T47D (cell line): ENCODE measurements around the gene NCOA5.

Source experiments
- DNase-seq, 2 experiments: peaks; one replicate each; pipeline versions ENCODE4 v3.0.0 to v3.0.0-alpha.2; 2011 to 2012; ENCODE audit warnings: low read depth in 1 of 2, low spot score in 1 of 2
- JUND ChIP-seq: IDR thresholded peaks from 2 replicates; pipeline ENCODE4 v1.6.1; 2012; ENCODE audit warnings: low read depth
- in situ Hi-C: cut with HindIII; loops from 2 replicates; pipeline ENCODE4 v1.10.0; 2016; ENCODE audit warnings: low sequenced_read_pairs, low pct_unique_long_range_greater_than_20kb

NCOA5 gene

DNA sequence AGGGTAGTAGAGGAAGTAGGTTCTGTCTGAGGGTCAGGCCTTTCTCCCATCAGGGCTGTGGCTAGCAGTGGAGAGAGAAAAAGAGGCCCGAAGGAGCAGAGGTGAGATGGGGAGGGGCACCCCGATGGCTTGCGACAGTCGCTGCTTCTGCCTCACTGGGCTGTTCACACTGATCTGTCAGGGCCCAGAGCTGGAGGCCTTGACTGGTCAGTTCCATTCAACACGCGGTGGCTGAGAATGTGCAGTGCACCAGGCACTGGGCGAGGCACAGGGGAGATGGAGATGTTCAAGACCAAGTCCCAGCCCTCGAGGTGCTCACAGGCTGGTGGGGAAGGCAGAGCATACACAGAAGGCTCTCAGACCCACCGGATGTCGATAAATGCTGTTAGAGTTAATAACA lies 39.3 kb downstream of the NCOA5 start:
- DNase-seq = no peak
- in situ Hi-C loops = no loop called here
- TF ChIP-seq JUND = no peak

DNA sequence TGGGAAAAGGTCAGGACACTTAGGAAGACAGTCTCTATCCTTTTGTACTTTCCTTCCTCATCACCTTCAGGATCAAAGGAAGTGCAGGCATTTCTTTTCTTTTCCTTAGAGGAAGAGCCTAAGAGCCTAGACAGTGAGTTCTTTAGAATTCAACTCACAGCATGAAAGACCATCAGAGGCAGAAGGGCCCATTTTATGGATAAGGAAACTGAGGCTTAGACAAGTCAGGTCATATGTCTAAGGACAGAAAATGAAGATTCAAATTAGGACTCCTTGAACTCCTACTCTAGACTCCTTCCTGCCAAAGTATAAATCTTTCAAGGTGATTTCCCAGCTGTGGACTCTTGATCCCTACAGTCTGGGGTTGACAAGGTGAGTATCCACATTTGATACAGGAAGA lies 39.9 kb downstream of the NCOA5 start:
- in situ Hi-C loops = no loop called here
- no peak for DNase-seq
- no peak for TF ChIP-seq JUND

GRCh38 chr20:46049190-46049589 lies 40.6 kb downstream of the NCOA5 start:
- no peak for DNase-seq
- in situ Hi-C loops = no loop called here
- no peak for TF ChIP-seq JUND

GRCh38 chr20:46047821-46048220 lies 41.9 kb downstream of the NCOA5 start:
- no peak for DNase-seq
- in situ Hi-C loops = no loop called here
- TF ChIP-seq JUND = no peak

DNA sequence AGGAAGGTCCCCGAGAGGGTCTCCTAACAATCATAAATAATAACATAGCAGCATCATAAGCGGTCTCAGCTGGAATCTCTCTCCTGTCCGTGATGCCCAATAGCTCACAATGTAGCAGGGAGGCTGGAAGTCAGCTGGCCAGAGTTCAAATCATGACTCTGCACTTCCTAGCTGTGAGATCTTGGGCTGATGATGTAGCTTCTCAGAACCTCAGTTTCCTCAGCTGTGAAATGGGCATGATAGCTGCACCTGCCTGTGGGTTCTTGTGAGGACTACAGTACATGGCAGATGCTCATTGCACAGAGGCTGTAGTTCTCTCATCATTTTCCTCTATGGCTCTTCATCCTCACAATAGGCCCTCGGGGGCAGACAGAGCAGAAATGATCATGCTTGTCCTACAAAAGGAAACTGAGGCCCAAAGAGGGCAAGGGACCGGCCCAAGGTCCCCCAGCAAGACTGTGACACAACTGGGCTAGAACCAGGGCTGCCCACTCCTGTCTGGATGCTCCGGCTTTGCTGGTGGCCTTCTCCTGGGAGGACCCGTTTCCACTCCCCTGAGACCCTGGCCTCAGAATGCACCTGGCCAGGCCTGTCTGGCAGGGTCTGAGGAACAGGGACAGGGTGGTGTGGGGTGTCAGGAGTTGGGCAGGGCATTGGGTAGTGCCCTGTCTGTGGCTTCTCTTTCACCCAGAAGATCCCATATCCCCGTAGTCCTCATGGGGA lies 43.0 kb downstream of the NCOA5 start:
- no peak for DNase-seq
- in situ Hi-C loops = no loop called here

DNA sequence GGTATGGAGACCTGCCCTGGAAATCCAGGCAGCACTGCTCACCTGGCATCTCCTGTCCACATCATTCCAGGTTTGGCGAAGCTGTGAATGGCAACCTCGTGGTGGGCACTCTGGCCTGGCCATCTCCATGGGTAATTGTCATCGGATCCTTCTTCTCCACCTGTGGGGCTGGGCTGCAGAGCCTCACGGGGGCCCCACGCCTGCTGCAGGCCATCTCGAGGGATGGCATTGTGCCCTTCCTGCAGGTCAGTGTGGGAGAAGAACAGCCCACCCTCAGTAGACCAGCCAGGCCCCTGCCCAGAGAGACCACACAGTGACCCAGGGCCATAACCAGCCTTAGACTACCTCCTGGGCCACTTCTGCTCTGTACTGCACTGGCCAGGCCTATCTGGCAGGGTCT lies 44.9 kb downstream of the NCOA5 start:
- in situ Hi-C loops = no loop called here

More for the DNA sequence above, 43.0 kb downstream of the NCOA5 start:
- no peak for TF ChIP-seq JUND

DNA sequence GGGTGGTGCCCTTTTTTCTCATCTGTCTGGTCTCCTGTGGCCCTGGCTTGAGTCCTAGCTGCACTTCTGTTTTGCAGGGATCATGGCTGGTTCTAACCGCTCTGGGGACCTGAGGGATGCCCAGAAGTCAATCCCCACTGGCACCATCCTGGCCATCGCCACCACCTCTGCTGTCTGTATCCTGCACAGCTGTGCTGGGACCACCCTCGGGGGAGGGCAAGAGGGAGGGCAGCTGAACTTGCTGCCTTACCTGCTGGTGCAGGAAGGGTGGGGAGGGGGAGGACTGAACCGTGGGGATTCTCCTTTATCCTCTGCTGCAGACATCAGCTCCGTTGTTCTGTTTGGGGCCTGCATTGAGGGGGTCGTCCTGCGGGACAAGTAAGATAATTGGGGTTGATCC lies 46.2 kb downstream of the NCOA5 start:
- TF ChIP-seq JUND = no peak
- in situ Hi-C loops = no loop called here
- DNase-seq = no peak

More for the DNA sequence above, 44.9 kb downstream of the NCOA5 start:
- DNase-seq = no peak
- TF ChIP-seq JUND = no peak

GRCh38 chr20:46040902-46041535 lies 48.7 kb downstream of the NCOA5 start:
- peak; percentile 76 to 80 for DNase-seq
- in situ Hi-C loops = no loop called here
- no peak for TF ChIP-seq JUND

DNA sequence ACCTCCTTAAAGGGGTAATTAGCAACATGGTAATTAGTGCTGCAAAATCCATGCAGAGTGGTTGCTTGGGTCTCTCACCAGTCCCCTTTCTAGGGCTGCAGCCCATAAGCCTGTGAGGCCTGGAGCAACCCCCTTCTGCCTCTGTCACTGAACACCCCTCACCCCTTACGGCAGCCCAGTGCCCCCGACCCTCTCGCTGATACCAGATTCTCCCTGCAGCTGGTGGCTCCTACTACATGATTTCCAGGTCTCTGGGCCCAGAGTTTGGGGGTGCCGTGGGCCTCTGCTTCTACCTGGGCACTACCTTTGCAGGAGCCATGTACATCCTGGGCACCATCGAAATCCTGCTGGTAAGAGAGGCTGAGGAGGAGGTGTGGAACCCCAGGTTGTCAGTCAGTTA lies 52.7 kb downstream of the NCOA5 start:
- no peak for DNase-seq
- no peak for TF ChIP-seq JUND
- in situ Hi-C loops = no loop called here

DNA sequence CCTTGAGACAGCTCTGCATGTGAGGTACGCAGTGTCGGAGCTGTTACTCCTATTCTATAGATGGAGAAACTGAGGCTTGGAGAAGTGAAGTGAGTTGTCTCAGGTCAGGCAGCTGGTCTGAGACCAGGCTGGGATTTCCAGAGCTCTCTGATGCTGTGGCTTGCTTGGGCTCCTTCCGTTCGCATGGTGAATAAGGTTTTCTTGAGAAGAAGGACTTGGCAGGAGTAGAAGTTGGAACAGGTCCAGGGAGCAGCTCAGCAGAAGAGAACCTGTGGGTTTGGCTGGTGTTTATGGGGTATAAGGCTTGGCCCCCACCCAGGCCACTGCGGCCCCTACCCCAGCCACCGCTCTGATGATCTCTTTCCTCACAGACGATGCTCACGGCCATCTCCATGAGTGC lies 53.4 kb downstream of the NCOA5 start:
- no peak for TF ChIP-seq JUND
- in situ Hi-C loops = no loop called here
- no peak for DNase-seq

- DNase-seq = no peak
- in situ Hi-C loops = no loop called here
- no peak for TF ChIP-seq JUND
Observed at GRCh38 chr20:46035713-46036112, 54.0 kb downstream of the NCOA5 start.

DNA sequence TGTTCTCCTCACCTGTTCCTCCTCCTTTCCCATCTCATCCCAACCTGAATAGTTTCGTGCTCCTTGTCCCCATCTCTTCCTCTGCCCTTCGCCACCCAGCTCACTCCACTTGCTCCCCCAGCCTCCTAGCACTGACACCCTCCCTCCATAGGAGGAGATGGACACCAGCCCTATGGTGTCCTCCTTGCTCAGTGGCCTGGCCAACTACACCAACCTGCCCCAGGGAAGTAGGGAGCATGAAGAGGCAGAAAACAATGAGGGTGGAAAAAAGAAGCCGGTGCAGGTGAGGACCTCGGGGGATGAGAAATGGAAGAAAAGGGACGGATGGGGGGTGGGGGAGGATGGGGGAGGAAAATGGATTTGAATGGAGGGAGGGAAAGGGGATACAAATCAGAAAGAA lies 54.5 kb downstream of the NCOA5 start:
- TF ChIP-seq JUND = no peak
- no peak for DNase-seq
- in situ Hi-C loops = no loop called here

GRCh38 chr20:46034039-46034438 lies 55.7 kb downstream of the NCOA5 start:
- in situ Hi-C loops = no loop called here
- DNase-seq = no peak
- TF ChIP-seq JUND = no peak
